Mucosa of gallbladder (tissue), 1 donor: Measurements from ENCODE around the gene TRPC3. TPM values are rescaled to one million over a fixed set of nuclear protein-coding genes. Genes with fewer than 3 reads are reported as not detected.
"Not testable (repeated sequence)": the region's sequence is repeated elsewhere in the genome, so short reads cannot be mapped to it uniquely, and the experiment has no call there.

Experiments
- DNase-seq: peaks from one replicate; pipeline ENCODE4 v3.0.0-alpha.2; 2020; ENCODE audit warnings: low spot score
- total RNA-seq: library from RNA; stranded (reverse); gene quantifications from one replicate; pipeline ENCODE4 v1.2.1, GENCODE V29; 2021
- donor health status: DM: no; HTN: no; CAD: no.

TRPC3 gene
- total RNA-seq, 1 donor from 2014 or later: 14.1 TPM

- no peak for DNase-seq
These were observed 5.2 kb downstream of the TRPC3 start for GRCh38 chr4:121946644-121947043.

- no peak for DNase-seq
These were observed 7.9 kb downstream of the TRPC3 start for GRCh38 chr4:121943941-121944340.

GRCh38 chr4:121939690-121940089 is 12.2 kb downstream of the TRPC3 start:
- DNase-seq: no peak

- no peak for DNase-seq
These were observed 13.4 kb downstream of the TRPC3 start for GRCh38 chr4:121938282-121939092.

- DNase-seq: no peak
These were observed 15.8 kb downstream of the TRPC3 start for GRCh38 chr4:121936101-121936500.

- no peak for DNase-seq
These were observed 17.2 kb downstream of the TRPC3 start for GRCh38 chr4:121934635-121935034.

GRCh38 chr4:121932212-121932974 is 19.5 kb downstream of the TRPC3 start:
- no peak for DNase-seq

- no peak for DNase-seq
These were observed 21.6 kb downstream of the TRPC3 start for GRCh38 chr4:121930304-121930703.

GRCh38 chr4:121927948-121928347 is 23.9 kb downstream of the TRPC3 start:
- no peak for DNase-seq

GRCh38 chr4:121926490-121926889 is 25.4 kb downstream of the TRPC3 start:
- not testable (repeated sequence) for DNase-seq

- DNase-seq: no peak
These were observed 28.6 kb downstream of the TRPC3 start for GRCh38 chr4:121923306-121923705.

- DNase-seq: no peak
These were observed 38.2 kb downstream of the TRPC3 start for GRCh38 chr4:121913667-121914066.

GRCh38 chr4:121908346-121908745 is 43.5 kb downstream of the TRPC3 start:
- no peak for DNase-seq

- DNase-seq: peak; percentile 60
These were observed 51.5 kb downstream of the TRPC3 start for GRCh38 chr4:121900132-121900983.

GRCh38 chr4:121898150-121898549 is 53.7 kb downstream of the TRPC3 start:
- DNase-seq: no peak

GRCh38 chr4:121888134-121888533 is 63.7 kb downstream of the TRPC3 start:
- no peak for DNase-seq

- no peak for DNase-seq
These were observed 66.7 kb downstream of the TRPC3 start for GRCh38 chr4:121885115-121885514.

- no peak for DNase-seq
These were observed 70.7 kb downstream of the TRPC3 start for GRCh38 chr4:121881158-121881557.

- no peak for DNase-seq
These were observed 72.7 kb downstream of the TRPC3 start for GRCh38 chr4:121879135-121879534.

- DNase-seq: no peak
These were observed 74.7 kb downstream of the TRPC3 start for GRCh38 chr4:121877041-121877773.

GRCh38 chr4:121876070-121876469 is 75.8 kb downstream of the TRPC3 start:
- DNase-seq: no peak
